NCI-H1092 (cell line): ENCODE data around the gene DNM2.

ENCODE experiments used
- DNase-seq: peaks from one replicate; lab custom pipeline; 2025; lab: John Stamatoyannopoulos, UW

The DNM2 gene

DNA sequence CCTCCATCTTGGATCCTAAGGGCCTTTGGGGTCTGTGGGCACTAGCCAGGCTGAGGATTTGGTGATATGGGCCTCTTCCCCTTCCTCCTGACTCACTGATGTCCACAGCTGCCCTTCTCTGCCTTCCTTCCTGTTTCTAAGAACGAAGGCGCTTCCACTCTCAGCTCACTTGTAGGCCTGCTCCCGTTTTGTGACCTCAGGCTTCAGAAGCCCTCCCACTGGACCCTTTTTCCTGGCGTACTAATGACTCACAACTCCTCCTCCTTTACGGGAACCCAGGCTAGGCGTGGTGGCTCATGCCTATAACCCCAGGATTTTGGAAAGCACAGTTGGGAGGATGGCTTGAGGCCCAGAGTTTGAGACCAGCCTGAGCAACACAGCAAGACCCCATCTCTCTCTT, 62.5 kb downstream of the DNM2 start:
- DNase-seq, result no peak

- DNase-seq, result no peak
Measured at GRCh38 chr19:10782795-10783194, 64.9 kb downstream of the DNM2 start.

GRCh38 chr19:10784257-10784656, 66.4 kb downstream of the DNM2 start:
- no peak for DNase-seq

- no peak for DNase-seq
Measured at GRCh38 chr19:10788146-10788545, 70.3 kb downstream of the DNM2 start.

- no peak for DNase-seq
Measured at GRCh38 chr19:10789866-10790265, 72.0 kb downstream of the DNM2 start.

DNA sequence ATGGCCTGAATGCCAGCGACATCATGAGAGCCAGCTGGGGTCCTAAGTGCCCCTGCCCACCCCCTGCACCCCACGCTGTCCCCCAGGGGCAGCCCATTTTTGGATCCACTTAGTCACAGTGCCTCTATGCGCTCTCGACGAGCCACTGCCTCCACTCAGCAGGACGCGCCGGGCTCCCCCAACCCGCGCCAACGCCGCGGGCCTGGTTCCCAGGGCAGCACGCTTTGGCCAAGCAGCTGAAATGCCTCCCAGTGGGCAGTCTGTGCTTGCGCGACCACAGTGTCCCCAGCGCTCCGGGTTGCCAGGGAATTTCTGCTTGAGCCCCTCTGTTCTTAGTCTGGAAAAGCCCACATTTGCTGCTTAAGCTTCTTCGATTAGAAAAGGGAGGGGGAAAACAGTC, 78.8 kb downstream of the DNM2 start:
- no peak for DNase-seq

- DNase-seq, result no peak
Measured at GRCh38 chr19:10797078-10797477, 79.2 kb downstream of the DNM2 start.

DNA sequence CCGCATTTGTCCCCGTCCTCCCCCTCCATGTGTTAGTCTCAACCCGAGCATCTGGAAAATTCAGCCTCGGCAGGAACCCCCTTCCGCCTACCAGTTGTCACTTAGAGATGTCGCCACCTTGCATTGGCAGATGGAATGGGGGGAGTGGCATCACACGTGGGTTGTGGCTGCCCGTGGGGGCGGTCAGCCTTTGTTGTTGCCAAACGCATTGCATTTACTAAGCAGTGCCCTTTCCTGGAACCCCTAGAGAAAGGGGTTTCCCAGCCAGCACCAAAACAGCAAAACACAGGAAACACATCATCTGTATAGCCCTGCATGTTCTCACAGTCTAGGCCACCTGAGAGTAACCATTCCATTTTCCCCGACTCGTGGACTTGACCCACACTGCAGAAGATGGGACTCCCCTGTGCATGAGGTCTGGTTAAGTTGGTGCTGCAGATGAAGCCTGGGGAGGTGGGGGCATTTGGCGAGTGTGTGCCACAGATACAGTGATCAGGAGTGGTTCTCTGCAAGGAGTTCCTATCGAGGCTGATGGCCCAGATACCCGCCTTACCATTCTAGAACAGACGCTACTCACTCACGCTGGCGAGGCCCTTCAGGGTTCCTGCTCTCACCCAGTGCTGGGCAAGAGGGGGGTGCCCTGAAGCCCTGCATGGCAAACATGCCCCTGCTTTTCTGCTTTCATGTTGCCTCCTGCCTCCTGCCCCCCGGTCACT, 79.8 kb downstream of the DNM2 start:
- DNase-seq, result no peak

- DNase-seq, result no peak
Measured at GRCh38 chr19:10800488-10800887, 82.6 kb downstream of the DNM2 start.

DNA sequence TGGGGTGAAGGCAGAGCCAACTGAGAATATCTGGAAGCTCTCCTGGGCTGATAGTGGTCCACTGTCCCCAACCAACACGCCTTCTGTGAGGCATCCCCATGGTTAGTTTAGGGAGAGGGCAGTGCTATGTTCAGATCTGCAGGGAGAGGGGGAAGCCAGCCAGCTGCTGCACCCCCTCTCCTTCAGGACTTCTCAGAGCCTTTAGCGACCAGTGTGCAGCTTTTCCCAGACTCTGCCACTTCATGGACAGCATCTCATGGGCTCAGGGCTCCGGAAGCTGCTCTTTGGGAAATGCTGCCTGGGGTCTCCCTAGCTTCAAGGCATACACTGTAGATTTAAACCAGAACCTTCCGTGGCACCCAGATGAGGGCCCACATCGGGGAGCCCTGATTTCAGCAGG, 84.6 kb downstream of the DNM2 start:
- no peak for DNase-seq

GRCh38 chr19:10803252-10803651, 85.4 kb downstream of the DNM2 start:
- DNase-seq, result no peak

- DNase-seq, result no peak
Measured at GRCh38 chr19:10805065-10805757, 87.3 kb downstream of the DNM2 start.

DNA sequence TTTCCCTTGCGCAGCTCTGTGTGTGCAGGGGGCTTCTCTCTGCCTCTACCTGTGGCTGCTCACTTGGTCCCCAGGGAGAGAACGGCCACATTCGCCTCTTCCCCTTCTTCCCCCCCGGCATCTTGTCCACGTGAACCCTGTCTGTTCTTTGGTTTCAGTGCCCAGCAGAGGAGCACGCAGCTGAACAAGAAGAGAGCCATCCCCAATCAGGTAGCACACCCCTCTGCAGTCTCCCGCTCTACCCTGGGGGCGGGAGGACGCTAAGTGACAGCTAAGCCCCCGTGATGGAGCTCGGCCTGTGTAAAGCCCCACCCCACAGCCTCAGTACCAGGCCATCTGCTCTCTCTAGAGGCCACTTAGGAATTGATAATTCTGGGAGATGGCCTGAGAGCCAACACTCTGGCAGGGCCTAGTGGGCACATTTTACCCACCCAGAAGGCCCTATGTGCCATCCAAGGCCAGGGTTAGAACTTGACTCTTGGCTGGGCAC, 87.9 kb downstream of the DNM2 start:
- DNase-seq, result no peak

DNA sequence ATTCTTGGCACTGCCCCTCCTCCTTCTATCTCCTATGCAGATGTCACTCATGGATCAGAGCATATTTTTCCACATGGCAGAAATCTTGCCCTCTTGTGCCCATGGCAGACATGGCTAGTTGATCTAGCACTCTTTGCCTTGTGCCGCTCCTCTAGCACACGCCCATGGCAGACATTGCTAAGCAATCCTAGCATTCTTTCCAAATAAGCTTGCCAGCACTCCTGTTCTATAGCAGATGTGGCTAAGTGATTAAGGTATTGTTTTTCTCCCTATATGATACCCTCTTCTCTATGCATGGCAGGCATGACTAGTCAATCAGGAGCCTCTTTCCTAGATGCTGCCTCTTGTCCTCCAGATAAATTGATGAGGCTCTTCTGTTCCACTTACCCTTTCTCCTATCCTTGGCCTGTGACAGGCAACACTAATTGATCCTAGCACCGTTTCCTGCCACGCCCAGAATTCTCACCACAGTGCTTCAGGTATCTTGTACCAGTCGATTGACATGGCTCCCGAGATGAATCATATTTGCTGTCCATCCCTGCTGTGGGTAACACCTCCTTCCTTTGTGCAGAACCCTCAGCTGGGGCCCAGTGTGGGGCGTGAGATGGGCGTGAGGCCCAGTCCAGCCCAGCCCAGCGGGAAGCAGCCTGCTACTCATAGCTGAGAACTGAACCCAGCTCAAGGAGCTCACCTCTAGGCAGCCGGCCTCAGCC, 91.2 kb downstream of the DNM2 start:
- DNase-seq, result no peak

DNA sequence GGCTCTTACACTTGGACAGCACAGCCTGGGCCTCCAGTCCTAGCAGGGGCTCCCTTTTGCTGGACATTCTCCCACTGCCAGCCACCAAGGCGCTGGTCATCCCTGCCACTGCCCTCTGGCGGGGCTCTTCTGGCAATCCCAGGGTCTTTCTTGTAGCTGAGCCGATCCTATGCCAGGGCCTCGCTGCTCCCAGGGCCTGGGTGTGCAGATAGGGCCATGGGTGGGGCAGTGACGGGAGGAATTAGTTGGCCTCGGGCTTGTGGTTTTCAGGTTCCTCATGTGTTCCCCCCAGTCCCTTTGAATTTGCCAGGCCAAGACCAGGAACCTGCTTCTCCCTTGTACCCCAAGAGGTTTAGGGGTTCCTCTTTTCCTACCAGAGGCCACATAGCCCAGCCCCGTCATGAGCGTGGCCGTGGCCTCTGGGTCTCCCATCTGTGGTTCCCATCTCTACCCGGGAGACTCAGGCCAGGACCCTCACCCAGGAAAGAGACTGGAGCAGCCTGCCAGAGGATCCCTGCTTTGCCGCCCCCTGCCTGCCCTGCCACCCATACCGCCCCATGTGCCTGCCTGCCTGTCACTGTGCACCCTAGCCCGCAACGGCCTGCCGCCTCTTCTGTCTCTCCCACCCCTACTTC, 91.9 kb downstream of the DNM2 start:
- no peak for DNase-seq

DNA sequence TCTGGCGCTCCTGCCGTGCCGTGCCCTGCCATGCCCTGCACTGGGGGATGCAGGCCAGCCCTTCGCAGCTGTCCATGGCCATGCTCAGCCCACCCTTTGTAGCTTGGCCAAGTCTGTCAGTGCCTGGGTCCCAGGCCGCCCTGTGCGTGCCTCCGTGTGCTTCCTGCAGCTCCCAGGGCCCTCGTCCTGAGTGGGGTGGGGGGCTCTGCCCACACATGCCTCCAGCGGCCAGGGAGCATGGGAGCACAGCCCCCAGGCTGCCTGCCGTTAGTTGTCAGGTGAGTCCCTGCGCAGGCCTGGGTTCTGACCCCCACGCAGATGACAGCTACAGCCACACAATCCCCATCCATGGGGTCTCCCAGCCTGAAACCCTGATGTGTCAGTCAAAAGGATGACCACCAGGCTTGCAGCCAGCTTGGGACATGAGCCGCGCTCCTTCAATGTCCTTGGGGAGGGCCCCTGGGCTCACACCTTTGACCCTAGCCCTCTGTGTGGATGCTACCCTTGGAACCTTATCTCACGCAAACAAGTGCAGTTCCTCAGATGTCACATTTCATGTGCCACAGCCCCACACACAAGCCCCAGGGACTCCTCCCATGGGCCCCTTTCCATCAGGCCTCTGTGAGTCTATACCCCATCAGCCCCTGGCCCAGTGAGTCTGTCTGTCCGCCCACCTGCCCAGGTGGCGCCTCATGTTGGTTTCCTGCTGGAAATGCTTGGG, 93.7 kb downstream of the DNM2 start:
- DNase-seq, result no peak

- DNase-seq, result no peak
Measured at GRCh38 chr19:10812196-10812595, 94.3 kb downstream of the DNM2 start.

- DNase-seq, result no peak
Measured at GRCh38 chr19:10812902-10813404, 95.1 kb downstream of the DNM2 start.

DNA sequence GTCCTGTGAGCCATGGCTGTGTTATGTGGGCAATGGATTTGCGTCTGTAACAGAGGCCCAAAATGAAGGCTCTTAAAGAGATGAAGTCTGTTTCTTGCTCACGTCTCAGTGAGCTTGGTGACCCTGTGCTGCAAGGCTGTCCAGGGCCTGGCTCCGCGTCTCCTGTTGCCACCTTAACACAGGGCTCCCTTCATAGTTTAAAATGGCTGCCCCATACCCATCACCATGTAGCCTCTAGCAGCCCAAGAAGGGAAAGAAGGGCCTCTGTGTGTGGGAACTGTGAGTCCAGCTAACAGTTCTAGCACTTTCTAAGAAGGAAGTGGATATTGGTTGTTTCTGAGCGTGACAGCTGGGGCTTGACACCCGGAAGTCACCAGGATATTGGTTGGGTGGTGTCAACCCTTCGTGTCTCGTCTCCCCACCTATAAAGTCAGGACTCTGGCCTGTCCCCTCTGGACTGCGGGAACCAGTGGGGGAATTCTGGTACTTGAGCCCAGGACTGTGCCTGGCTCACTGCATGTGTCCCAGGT, 97.2 kb downstream of the DNM2 start:
- DNase-seq, result no peak

- no peak for DNase-seq
Measured at GRCh38 chr19:10815969-10816644, 98.2 kb downstream of the DNM2 start.

DNA sequence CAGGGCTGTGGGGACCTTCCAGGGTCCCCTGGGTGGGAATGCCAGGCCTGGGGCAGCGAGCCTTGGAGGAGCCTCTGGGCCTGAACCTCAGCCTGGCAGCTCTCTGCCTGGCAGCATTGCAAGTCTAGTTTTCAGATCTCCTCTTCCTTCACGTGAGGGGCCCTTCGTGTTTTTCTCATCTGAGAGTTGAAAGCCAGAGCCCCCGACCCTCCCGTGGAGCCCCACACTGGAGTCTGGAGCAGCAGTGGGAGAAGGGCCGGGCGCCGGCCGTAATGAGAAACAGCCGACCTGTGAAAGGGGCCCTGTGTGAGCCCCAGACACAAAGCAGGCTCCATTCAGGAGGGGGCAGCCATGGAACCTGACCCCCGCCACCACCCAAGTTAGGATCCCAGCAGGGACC, 98.8 kb downstream of the DNM2 start:
- DNase-seq, result no peak
